Gastrocnemius medialis (tissue), 4 donors: ENCODE measurements around the gene RAD51B.

Experiments used
- POLR2A ChIP-seq, 2 donors: fragments of 450-650 bp; IDR thresholded peaks; one replicate each; pipeline ENCODE4 v1.6.1; 2017; ENCODE audit warnings: antibody characterized with exemption in 2 of 2, mild to moderate bottlenecking in 2 of 2, moderate library complexity in 2 of 2
- TF ChIP-seq, protein P1 (sequence below), 5 experiments: fragments of 450-650 bp in 3 of 5; fragments of 200-600 bp in 2 of 5; sonication (generic) in 2 of 5; IDR thresholded peaks in 4 of 5; conservative IDR thresholded peaks in 1 of 5; 1 replicate in 4 of 5; 2 replicates in 1 of 5; pipeline ENCODE4 v1.5.1; 2016 to 2019; ENCODE audit warnings: antibody characterized with exemption in 5 of 5, mild to moderate bottlenecking in 3 of 5, moderate library complexity in 3 of 5

DNA sequence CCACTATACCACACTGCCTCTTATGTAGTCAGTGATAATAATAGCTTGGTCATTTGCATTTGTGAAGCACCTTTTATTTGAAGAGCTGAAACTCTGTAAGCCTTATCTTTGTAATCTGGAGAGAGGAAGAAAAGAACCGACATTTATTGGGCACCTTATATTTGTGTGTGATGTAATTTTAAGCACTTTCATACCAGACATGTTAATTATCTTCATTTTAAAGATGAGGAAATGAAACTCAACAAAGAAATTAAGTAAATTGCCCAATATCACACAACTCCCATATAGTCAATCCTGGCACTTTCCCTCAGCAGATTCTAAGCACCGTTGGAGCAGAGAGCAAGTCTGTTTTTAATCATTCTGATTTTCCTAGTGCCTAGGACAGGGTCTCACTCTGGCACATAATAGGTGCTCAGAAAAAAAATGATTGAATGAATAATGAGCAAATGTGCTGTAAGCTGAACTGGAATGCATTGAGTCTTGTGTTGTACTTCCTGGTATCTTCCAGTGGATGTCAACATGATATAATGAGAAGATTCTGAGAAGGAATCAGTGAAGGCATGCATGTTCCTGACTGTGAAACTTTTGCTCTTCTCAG lies 554.4 kb downstream of the RAD51B start:
- TF ChIP-seq, protein P1, sequence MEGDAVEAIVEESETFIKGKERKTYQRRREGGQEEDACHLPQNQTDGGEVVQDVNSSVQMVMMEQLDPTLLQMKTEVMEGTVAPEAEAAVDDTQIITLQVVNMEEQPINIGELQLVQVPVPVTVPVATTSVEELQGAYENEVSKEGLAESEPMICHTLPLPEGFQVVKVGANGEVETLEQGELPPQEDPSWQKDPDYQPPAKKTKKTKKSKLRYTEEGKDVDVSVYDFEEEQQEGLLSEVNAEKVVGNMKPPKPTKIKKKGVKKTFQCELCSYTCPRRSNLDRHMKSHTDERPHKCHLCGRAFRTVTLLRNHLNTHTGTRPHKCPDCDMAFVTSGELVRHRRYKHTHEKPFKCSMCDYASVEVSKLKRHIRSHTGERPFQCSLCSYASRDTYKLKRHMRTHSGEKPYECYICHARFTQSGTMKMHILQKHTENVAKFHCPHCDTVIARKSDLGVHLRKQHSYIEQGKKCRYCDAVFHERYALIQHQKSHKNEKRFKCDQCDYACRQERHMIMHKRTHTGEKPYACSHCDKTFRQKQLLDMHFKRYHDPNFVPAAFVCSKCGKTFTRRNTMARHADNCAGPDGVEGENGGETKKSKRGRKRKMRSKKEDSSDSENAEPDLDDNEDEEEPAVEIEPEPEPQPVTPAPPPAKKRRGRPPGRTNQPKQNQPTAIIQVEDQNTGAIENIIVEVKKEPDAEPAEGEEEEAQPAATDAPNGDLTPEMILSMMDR (IDR thresholded peaks at IDR 0.05 in 4 of 5, conservative IDR thresholded peaks at IDR 0.05 in 1 of 5) = no peak
- TF ChIP-seq POLR2A (IDR thresholded peaks at IDR 0.05) = no peak
